NT2/D1 (cell line): Measurements from ENCODE around the gene ZNF292.

Experiments
- DNase-seq: peaks from one replicate; pipeline ENCODE4 v3.0.0-alpha.2; 2011; ENCODE audit warnings: low read depth, low spot score
- H3K27me3 ChIP-seq: 2 replicates; pipeline ENCODE4 v1.6.0; 2011; ENCODE audit warnings: mild to moderate bottlenecking; ENCODE audit not compliant: insufficient read length, insufficient read depth
- H3K36me3 ChIP-seq: 2 replicates; pipeline ENCODE4 v1.6.1; 2011; ENCODE audit warnings: mild to moderate bottlenecking, low read length, mixed read lengths; ENCODE audit not compliant: insufficient read depth, insufficient read length
- H3K4me1 ChIP-seq: 2 replicates; pipeline ENCODE4 v1.5.1; 2011; ENCODE audit not compliant: insufficient read depth, insufficient read length
- H3K4me3 ChIP-seq: 2 replicates; pipeline ENCODE4 v1.5.1; 2011; ENCODE audit warnings: low read depth; ENCODE audit not compliant: insufficient read length
- H3K9ac ChIP-seq: 2 replicates; pipeline ENCODE4 v1.6.0; 2011; ENCODE audit warnings: low read depth; ENCODE audit not compliant: insufficient read length
- H3K9me3 ChIP-seq: 2 replicates; pipeline ENCODE4 v1.5.1; 2011; ENCODE audit warnings: mild to moderate bottlenecking, low read length; ENCODE audit not compliant: insufficient read depth
- SUZ12 ChIP-seq: IDR thresholded peaks from 2 replicates; pipeline ENCODE4 v1.6.1; 2011; ENCODE audit not compliant: insufficient read length, insufficient read depth; ENCODE audit errors: extremely low read depth
- YY1 ChIP-seq: IDR thresholded peaks from 2 replicates; pipeline ENCODE4 v1.6.1; 2011; ENCODE audit not compliant: insufficient read length, insufficient read depth
- ZNF274 ChIP-seq: IDR thresholded peaks from 2 replicates; pipeline ENCODE4 v1.6.1; 2011; ENCODE audit warnings: mild to moderate bottlenecking, low read depth, low read length

Gene ZNF292

DNA sequence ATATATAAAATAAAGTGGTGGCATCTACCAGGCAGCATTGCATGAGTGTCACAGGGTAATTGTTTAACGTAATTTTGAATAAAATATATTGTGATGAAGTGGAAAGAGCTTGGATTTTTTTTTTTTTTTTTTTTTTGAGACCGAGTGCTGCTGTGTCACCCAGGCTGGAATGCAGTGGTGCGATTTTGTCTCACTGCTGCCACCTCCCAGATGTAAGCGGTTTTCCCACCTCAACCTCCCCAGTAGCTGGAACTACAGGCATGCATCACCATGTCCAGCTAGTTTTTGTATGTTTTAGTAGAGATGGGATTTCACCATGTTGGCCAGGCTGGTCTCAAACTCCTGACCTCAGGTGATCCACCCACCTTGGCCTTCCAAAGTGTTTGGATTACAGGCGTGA is 85.9 kb downstream of the ZNF292 start:
- peaks cover 9% of the 10 kb centered on the region for H3K9me3 ChIP-seq
- H3K27me3 ChIP-seq = no peaks in the 10 kb centered on the region
- no peak overlapping the region for H3K9ac ChIP-seq
- TF ChIP-seq SUZ12 (no peak), YY1 (no peak)
- peaks cover 22% of the 10 kb centered on the region for H3K36me3 ChIP-seq
- no peak overlapping the region for H3K4me3 ChIP-seq
- no peak for DNase-seq
- H3K4me1 ChIP-seq = no peaks in the 10 kb centered on the region

DNA sequence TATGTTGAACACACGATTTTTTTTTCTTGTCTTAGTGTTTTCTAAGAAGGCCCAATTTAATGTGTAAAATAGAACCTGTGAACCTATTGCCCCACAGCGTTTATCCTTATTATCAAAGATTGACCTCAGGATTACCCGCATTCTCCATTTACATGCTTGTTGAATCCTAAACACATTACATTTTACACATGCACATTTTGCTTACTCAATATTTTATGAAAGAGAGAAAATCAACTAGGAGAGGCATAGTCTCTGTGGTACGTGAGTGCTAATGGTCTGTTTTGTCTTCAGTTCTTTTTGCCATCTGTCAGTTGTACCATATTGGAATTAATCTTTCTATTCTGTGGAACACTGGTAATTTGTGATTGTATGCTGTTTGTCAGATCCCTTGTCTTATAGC is 86.9 kb downstream of the ZNF292 start:
- TF ChIP-seq SUZ12 = no peak
- no peak for TF ChIP-seq ZNF274
- no peak for TF ChIP-seq YY1
- H3K27me3 ChIP-seq = no peaks in the 10 kb centered on the region
- H3K4me3 ChIP-seq = no peak overlapping the region
- no peaks in the 10 kb centered on the region for H3K4me1 ChIP-seq
- peaks cover 9% of the 10 kb centered on the region for H3K9me3 ChIP-seq
- no peak overlapping the region for H3K9ac ChIP-seq
- DNase-seq = no peak
- peaks cover 30% of the 10 kb centered on the region for H3K36me3 ChIP-seq

DNA sequence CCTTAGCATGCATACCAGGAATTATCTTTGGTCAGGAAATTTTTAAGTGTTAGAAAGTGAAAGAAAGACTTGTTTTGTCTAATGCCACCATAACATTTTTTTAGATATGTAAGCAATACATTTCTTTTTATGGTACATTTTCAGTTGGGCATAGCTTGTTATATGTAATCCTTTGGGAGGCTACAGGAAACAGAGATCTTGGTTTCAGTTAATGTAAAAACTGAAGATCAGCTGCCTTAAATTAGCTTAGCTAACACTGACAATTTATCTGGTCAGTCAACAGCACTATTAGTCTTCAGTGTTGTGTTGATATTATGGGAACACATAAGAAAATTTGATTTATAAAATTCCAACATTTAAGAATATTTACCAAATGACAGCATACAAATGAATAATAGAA is 88.4 kb downstream of the ZNF292 start:
- Histone ChIP-seq H3K9me3 (no peaks in the 10 kb centered on the region; the same call in 1 of the 2 replicates), H3K9ac (no peak overlapping the region), H3K4me1 (no peaks in the 10 kb centered on the region), H3K27me3 (no peaks in the 10 kb centered on the region), H3K36me3 (peaks cover 37% of the 10 kb centered on the region), H3K4me3 (no peak overlapping the region)
- no peak for DNase-seq
- TF ChIP-seq YY1 (no peak), SUZ12 (no peak), ZNF274 (no peak)

- Histone ChIP-seq H3K4me1 (no peaks in the 10 kb centered on the region), H3K9me3 (no peaks in the 10 kb centered on the region; the same call in 1 of the 2 replicates), H3K36me3 (peaks cover 41% of the 10 kb centered on the region), H3K9ac (no peak overlapping the region), H3K4me3 (no peak overlapping the region), H3K27me3 (no peaks in the 10 kb centered on the region)
- DNase-seq = no peak
- no peak for TF ChIP-seq SUZ12
- no peak for TF ChIP-seq YY1
- no peak for TF ChIP-seq ZNF274
These were observed 89.0 kb downstream of the ZNF292 start for GRCh38 chr6:87244380-87244779.

GRCh38 chr6:87250019-87250418 is 94.7 kb downstream of the ZNF292 start:
- peaks cover 32% of the 10 kb centered on the region for H3K36me3 ChIP-seq
- TF ChIP-seq ZNF274 (no peak), YY1 (no peak), SUZ12 (no peak)
- no peaks in the 10 kb centered on the region for H3K27me3 ChIP-seq
- H3K9me3 ChIP-seq = no peaks in the 10 kb centered on the region
- no peak overlapping the region for H3K9ac ChIP-seq
- H3K4me1 ChIP-seq = no peaks in the 10 kb centered on the region
- no peak overlapping the region for H3K4me3 ChIP-seq
- DNase-seq = no peak

GRCh38 chr6:87251225-87251624 is 95.9 kb downstream of the ZNF292 start:
- Histone ChIP-seq H3K9me3 (no peaks in the 10 kb centered on the region), H3K36me3 (peaks cover 41% of the 10 kb centered on the region), H3K27me3 (no peaks in the 10 kb centered on the region), H3K4me1 (no peaks in the 10 kb centered on the region), H3K9ac (no peak overlapping the region), H3K4me3 (no peak overlapping the region)
- no peak for TF ChIP-seq YY1
- TF ChIP-seq ZNF274 = no peak
- TF ChIP-seq SUZ12 = no peak
- DNase-seq = no peak

DNA sequence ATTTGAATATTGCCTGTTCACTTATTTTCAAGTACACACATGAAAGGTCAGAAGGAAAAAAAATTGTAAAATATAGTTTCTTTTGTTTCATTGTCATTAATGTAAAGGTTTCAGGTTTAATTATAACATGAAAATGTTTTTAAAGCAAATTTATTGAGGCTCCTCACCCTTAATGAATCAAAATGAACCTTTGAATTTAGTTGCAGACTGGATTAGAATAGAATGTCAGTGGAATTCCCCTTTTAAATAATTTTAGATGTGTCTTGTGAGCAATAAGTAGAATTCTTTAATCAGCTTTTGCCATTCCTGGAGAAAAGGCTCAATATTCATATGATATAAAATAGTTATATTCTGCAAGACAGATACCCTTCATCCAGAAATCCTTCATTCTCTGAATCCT is 96.4 kb downstream of the ZNF292 start:
- Histone ChIP-seq H3K4me3 (no peak overlapping the region), H3K27me3 (no peaks in the 10 kb centered on the region), H3K9ac (no peak overlapping the region), H3K4me1 (no peaks in the 10 kb centered on the region), H3K9me3 (no peaks in the 10 kb centered on the region), H3K36me3 (peaks cover 41% of the 10 kb centered on the region)
- DNase-seq = no peak
- TF ChIP-seq ZNF274 (no peak), YY1 (no peak), SUZ12 (no peak)

DNA sequence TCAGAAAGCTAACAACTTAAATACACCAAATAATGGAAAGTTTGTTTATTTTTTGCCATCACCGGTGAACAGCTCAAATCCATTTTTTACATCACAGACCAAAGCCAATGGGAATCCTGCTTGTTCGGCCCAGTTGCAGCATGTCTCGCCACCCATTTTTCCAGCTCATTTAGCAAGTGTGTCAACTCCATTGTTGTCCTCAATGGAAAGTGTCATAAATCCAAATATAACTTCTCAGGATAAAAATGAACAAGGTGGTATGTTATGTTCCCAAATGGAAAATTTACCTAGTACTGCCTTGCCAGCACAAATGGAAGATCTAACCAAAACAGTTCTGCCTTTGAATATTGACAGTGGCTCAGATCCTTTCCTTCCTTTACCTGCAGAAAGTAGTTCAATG is 101.7 kb downstream of the ZNF292 start:
- Histone ChIP-seq H3K9me3 (no peaks in the 10 kb centered on the region), H3K4me3 (no peak overlapping the region), H3K27me3 (no peaks in the 10 kb centered on the region), H3K4me1 (no peaks in the 10 kb centered on the region), H3K9ac (no peak overlapping the region), H3K36me3 (peaks cover 56% of the 10 kb centered on the region)
- no peak for DNase-seq
- TF ChIP-seq SUZ12 (no peak), YY1 (no peak), ZNF274 (no peak)
